Measurements from ENCODE around the gene TCF7L2.

The TCF7L2 gene

DNA sequence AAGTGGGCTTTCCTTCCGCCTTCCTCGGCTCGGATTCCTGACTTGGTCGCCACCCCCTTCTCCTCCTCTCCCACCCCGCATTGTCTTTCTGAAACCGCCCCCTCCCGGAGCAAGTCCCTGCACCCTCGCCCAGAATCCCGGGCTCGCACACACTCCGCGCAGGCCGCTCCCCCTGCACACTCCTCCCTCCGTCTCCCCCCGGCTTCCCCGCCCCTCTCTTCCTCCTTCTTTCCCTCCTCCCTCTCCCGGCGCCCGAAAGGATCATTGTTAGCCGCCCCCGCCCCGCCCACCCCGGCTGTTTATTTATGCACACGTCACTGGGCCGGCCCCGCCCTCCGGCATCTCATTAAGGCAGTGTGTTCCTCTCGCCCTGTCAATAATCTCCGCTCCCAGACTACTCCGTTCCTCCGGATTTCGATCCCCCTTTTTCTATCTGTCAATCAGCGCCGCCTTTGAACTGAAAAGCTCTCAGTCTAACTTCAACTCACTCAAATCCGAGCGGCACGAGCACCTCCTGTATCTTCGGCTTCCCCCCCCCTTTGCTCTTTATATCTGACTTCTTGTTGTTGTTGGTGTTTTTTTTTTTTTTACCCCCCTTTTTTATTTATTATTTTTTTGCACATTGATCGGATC lies at the start of gene TCF7L2:
TCF7L2 (plus strand) TSS at position 373 of the 633 bp plus-strand sequence. CDS start 510 bp downstream, outside the sequence.
- DNase-seq, result peak; percentile 6

DNA sequence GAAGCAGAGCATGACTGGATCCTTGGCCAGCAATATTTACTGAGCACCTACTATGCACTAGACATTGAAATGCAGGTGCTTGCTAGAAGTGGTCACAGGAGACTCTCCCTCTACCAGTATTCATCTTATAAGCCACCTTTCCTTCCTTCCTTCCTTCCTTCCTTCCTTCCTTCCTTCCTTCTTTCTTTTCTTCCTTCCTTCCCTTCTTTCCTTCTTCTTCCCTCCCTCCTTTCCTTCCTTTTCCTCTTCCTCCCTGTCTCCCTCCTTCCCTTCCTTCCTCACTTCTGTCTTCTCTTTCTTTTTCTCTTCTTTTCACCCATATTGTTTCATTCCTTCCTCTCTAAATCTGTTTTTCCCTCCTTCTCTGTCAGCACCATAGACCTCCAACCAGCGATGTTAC lies 47.3 kb upstream of the TCF7L2 start:
- DNase-seq, result no peak

DNA sequence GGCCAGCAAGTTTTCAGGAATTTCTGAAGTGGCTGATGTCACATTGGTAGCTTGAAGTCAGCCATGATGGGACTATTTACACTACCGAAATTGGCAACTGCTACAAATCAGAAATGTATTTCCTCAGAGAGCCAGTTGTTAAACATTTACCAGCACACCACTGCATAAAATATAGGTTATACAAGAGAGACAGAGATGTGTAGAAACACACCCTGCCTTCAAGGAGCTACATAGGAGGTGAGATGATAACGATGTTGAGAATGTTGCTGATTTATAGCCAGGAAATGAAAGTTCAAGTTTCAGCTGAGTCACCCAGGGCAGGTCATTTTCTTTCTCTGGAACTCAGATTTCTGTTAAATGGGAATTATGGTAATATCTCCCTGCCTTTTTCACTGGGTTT lies 46.0 kb upstream of the TCF7L2 start:
- DNase-seq, result no peak

DNA sequence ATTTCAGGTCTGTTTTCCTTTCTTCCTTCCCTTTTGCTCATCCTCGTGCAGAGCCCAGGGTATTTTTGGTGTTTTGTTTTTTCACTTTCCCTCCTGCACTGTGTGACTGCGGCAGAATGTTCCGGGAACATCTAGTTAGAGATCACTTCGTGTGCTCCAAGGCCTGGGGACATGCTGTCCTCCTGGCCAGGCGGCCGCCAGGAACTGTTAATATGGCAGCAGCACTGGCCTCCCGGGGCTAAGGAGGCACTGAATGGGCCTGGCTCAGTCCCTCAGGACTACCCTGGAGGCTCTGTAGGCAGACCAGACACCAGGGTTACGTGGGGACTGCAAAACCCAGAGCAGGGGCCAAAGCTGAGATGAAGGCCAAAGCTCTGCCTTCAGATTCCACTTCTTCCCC lies 43.1 kb upstream of the TCF7L2 start:
- no peak for DNase-seq

DNA sequence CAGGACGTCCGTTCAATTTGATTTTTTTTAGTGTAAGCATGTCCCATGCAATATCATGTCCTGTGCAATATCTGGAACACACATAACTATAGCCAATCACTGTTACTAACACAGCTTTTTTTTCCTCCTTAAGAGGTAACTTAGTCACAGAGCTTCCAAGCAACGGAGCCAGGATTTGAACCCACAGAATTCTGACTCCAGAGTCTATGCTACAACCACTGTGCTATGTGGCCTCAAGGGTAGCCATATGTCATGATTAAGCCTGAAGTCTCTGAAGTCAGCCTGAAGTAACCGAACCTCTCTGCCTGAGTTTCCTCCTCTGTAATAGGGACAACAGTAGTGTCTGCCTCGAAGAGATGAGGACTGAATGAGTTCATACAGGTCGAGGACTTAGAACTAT lies 42.2 kb upstream of the TCF7L2 start:
- DNase-seq, result no peak

DNA sequence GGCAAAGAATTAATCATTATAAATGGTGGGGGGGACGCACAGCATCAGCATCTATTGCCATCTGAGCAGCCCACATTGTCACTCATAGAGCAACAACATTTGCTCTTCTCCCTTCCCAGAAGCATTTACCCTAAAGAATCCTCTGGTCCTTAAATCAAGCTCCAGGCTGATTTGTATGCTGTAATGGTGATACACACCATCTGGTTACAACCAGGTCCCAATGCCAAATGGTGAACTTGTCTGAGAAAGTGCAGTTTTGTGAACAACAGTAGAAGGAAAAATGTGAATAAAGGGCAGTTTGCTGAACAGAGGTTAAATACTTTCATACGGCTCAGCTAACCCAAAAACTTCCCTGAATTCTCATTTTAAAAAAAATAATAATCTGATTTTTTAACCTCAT lies 38.8 kb upstream of the TCF7L2 start:
- DNase-seq, result no peak

DNA sequence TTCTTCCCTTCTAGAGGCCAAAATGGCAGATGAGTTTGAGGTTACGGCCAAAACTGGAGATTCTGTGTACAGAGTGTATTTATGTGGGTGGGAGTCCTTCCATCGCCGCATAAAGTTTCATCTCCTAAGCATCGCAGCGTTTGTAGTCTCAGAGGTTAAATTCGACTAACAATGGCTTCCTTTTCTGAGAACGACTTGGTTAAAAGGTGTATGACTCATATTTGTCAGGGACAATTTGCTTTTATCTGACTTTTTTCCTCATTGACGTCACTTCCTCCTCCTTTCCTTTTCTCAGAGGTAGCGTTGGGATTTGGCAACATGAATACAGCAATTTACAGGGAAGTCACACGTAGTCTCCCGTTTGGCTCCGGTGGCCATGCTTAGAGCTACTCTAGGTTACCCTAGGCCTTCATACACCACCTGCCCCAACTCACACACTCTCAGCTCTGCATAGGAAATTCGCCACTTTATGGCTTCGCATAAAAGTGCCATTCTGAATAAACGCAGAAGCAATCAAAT lies 37.6 kb upstream of the TCF7L2 start:
- no peak for DNase-seq

DNA sequence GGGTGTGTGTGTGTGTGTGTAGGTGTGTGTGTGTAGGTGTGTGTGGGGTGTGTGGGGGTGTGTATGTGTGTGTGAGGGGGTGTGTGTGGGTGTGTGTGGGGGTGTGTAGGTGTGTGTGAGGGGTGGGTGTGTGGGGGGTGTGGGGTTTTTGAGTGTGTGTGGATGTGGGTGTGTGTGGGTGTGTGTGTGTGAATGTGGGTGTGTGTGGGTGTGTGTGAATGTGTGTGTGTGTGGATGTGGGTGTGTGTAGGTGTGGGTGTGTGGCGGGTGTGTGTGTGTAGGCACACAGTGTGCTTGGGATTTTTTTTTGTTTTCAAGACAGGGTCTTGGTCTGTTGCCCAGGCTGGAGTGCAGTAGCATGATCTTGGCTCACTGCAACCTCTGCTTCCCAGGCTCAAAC lies 36.8 kb upstream of the TCF7L2 start:
- DNase-seq, result no peak

DNA sequence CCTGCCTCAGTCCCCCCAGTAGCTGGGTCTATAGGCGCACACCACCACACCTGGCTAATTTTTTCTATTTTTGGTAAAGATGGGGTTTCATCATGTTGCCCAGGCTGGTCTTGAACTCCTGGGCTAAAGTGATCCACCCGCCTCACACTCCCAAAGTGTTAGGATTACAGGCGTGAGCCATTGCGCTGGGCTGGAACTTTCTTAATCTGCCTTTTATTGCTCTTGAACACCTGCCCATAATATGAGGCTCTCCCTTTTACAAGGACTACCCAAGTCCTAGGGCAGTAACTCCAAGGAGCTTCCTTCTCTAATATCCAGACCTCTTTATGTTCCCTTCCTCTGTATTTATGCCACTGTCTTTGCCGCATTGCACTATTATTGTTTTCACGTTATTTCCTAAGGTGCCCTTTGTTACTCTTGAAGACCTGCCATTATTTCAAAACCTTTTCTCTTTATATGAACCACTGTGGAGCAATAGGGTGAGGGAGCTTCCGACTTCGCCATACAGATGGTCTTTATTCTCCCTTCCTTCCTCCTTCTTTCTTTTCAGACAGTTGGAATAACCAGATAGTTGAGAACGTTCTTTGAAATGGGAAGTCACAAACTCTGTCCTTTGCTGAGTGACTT lies 36.3 kb upstream of the TCF7L2 start:
- DNase-seq, result no peak

DNA sequence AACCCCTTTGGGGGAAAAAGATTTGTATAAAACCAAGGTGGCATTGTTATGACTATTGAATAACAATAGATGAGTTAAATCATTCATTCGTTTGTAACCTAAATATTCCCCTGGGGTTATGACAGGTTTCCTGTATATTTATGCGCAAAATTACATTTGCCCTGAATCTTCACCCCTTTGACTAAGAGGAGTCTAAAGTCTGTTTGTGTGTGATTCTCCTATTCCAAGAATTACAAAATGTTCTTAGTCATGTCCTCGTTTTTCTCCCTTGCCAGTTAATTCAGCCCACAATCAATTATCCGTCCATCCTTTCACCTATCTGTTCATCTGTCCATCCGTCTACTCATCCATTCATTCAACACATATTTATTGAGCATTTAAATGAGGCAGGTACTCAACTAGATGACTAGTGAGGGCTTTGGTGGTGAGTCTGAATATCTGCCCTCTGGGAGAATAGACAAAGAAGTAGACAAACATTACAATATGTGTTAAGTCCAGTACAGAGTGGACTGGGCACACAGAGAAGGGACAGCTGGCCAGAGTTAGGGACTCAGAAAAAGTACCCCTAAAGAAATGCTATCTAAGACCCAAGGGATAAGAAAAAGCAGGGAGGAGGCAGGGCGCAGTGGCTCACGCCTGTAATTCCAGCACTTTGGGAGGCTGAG lies 35.6 kb upstream of the TCF7L2 start:
- DNase-seq, result no peak

DNA sequence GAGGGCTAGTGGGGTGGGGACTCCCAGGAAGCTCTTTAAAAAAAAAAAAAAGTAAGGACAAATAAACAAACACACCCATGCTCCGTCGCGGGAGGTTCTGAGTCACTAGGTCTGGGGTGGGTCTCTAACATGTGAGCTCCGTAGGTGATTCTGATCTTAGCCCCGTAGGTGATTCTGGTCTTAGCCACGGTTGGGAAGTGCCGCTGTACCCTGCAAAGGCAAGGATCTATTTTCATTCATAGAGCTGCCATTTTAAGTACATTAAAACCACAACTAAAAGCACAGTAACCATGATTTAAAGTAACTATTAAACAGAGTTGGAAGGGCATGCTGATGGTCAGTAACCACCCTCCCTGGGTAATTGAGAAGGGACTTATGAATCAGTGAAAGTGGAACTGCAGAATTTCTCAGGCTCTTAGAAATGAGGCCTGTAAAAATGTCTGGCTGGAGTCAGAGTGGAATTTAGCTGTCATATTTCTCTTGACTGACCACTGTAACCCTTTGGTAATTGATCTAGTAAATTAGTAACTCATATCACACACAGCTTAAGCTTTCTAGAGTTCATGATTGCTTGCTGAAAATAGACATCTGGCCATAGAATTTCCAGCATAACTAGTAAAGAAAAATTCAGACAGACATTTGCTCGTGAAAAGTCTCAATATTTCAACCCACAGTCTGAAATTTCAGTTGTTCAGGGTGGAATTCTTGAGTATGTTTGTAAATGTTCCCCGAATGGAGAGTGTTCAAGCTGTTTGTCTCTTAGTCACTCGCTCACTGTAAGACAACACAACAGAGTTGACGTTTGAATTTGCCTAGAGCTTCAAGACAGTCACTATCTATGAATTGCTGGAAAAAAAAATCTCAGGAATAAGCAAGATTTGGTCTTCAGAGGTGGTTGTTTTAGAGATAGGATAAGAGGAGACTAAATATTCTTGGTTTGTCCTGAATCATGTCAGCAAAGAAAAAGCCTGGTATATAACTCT lies 34.2 kb upstream of the TCF7L2 start:
- no peak for DNase-seq

DNA sequence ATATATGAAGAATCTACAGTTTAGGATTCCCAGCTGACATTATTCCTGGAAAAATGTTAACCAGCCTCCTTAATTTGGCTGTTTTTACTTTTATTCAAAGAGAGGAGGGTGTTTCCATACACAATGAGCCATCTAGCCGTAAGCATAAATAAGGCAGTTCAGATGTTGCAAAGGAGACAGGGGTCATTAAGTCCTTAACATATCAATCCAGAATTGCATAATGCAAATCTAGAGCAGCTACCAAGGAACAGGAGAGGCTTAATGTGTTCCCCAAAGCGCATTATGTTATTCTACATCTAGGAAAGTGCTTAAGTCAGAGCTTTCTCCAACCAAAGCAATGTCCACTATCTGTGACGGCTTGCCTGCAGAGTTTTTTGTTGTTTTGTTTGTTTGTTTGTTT lies 32.4 kb upstream of the TCF7L2 start:
- DNase-seq, result no peak

DNA sequence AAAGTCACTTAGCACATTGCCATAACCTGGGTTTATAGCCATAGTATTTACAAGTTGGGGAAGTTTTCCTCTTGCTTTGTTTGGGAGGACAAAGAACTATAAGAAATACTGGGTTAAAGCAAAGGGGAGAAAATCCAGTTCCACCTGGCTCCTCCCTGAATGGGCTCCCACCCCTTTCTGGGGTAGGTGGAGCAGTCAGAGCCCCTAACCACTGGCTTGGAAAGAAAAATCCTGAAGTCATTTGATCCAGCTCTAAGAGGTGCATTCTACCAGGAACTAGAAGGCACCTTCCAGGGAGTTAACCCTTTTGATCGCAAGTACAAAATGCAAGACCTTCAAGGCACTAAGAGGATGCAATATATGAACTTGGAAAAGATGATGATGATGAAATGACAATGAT lies 31.3 kb upstream of the TCF7L2 start:
- DNase-seq, result no peak

DNA sequence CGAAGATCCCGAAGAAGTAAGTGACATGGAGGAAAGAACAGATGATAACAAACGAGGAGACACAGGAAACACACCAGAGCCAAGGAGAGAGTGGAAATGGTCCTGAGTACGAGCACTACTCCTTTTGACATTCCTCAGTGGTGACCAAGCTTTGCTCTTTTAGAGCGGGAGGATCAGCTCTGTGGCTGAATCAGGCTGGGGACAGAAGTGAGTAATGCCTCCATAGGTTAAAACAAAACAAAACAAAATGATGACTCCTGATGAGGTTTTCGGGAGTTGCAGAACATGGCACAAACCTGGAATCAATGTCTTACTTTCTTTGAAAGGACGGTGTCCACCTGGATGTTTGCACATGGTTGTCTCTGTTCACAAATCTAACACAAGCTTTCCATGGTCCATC lies 30.3 kb upstream of the TCF7L2 start:
- no peak for DNase-seq

DNA sequence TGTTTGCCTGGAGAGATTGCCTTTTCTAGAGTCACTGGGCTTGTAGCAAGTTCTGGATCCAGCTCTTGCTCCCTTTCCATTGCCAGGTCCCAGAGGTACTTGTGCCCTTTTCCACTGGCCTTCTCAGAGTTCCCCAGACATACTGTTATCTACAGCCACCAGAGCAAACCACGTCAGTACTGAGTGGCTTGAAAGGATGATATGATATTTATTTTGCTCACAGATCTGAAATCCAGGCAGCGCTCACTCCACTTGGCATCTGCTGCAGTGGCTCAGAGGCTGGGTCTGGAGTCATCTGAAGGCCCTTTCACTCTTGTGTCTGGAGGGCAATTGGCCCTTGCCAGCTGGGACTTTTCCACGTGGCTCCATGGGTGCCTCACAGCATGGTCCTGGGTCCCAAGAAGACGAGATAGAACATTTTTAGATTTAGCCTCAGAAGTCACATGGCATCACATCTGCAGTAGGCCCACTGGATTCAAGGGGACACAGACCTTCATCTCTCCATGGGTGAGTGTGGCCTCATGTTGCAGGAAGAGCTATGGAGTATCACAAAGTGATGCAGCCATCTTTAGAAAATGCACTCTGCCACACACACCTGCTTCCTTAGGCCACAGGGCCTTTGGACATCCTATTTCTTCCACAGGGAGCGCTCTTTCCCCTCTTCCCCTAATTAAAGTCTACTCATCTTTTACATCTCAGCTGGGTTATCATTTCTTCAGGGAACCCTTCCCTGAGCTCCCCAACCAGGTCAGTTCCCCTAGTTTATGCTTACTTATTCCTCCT lies 22.9 kb upstream of the TCF7L2 start:
- DNase-seq, result no peak

DNA sequence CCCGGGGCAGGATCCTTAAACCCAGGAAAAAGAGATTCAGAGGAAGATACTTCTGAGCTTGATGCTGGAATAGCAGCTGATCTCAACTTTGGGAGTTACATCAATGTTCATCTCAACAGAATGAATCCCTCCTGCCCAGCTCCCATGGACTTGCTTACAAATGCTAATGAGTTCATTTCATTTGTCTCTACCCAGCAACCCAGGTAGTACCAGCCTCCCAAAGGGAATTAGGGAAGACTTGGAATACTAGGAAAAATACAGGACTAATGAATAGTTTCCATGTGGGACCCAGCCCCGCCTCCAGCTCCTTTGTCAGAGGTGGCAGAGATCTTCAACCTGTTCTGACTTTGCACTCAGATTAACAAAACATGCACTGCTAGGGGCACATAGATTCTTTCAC lies 22.1 kb upstream of the TCF7L2 start:
- DNase-seq, result no peak

DNA sequence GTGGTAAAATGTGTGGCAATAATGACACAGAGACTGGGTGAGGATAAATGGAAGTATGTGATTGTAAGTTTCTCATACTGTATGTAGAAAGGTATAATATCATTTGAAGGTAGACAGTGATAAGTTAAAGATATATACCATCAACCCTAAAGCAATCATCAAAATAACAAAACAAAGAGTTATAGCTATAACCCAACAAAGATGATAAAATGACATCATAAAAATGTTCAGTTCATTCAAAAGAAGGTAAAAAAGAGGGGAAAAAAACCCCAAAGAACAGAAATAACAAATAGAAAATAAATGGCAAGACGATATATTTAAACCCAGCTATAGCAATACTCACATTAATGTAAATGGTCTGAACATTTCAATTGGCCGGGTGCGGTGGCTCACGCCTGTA lies 17.4 kb upstream of the TCF7L2 start:
- DNase-seq, result no peak

DNA sequence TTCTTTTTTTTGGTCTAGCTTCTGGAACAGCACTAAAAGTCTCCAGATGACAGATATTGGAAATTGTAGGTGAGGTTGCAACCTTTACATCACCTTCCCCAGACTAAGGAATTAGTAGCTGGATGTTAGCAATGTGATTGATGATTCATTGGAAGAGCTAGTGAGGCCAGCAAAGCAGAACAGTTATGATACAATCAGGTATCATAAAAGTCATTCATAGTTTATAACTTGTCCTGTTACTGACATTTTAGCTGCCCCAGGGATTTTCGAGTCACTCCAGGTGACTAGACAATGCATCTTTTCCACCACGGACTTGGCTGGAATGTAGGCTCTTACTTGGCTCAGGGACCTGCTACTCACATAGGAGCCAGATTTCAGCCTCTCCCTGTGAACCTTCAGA lies 15.9 kb upstream of the TCF7L2 start:
- DNase-seq, result no peak

DNA sequence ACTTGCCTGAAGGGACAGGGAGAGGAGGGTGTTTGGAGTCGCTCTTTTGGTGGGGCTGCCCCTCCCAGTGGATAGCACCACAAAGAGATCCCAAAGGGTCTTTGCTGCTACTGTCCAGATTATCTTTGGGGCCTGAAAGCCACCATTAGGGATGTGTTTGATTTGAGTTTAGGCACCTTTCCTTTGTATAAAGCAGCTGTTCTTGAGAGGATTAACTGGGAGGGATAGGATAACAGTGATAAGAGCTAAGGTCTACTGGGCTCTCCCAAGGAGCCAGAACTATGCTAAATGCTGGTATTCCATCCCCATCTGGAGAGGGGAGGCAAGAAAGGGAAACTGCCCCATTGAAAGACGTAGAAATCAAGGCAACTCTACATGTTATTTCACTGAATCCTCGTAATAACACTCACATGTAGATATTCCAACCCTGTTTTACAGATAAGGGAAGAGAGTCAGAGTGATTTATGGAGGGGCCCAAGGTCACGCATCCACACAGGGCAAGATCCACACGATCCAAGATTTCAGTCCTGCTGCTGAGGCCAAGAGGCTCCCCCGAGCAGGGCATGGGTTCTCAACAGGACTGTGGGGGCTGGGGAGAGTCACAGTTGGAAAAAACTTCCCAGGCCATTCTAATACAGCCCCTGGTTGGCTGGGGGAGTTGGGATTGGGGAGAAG lies 11.1 kb upstream of the TCF7L2 start:
- no peak for DNase-seq

DNA sequence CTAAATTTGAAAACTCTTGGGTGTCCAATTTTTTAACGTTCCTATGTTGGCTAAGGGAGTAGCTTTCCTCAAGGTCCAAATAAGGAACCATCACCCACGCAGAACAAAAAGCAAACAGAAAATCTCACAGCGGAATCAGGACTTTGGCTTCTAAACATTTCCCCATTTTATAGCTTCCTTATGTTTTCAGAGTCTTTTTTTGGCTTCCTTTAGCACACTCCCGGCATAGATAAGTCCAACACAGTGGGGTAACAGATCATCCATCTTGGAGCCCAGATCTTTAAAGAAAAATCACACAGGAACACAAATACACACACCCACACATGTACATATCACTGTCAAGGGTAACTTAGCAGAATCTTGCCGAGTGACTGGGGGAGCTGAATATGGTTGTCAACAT lies 4.2 kb upstream of the TCF7L2 start:
- no peak for DNase-seq

DNA sequence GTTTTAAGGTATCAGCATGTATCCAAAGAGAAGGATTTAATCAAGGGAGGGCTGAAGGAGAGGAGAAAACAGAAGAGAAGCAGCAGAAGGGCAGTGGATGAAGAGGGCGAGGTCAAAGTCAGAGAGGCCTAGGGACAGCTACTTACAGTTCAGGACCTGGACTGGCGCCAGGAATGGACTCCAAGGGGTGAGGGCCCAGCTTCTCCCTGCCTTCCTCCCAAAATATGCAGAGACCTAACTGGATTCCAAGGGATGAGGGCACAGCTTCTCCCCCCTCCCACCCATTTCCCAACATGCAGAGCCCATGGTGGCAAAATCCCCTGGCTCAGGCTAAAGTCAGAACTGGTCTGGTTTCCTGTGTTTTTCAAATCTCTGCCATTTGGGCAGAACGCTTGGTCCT lies 3.4 kb upstream of the TCF7L2 start:
- DNase-seq, result no peak

DNA sequence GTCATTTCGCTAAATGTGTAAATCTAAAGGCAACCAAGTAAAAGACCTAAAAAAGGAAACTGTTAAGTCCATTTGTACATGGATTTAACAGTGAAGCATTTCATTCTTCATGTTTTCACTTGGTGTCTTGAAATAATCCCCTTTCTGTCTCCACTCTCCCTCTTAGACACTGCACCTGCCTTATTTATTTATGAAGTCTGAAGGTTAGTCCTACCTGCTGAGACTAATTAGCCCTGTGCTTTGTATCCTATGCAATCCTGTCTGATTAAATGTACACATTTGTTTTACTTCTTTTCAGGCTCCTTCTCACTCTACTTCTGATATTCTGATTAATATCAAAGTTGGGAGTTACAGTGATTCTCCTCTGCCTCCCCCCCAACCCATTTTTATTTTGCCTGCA lies 1.9 kb upstream of the TCF7L2 start:
- DNase-seq, result no peak
